Measurements from ENCODE around the gene HMG20B. TPM values are rescaled to one million over a fixed set of nuclear protein-coding genes. Genes with fewer than 3 reads are reported as not detected.

HMG20B gene
- total RNA-seq, 1 donor from 2014 or later = 135 TPM

GRCh38 chr19:3605361-3605760 is 32.6 kb downstream of the HMG20B start:
- H3K4me3 ChIP-seq (ENCODE audit: low read depth, low read length) = no peak overlapping the region
- DNase-seq (ENCODE audit: low read depth) = no peak
- no peak for TF ChIP-seq CTCF (conservative IDR thresholded peaks at IDR 0.05; ENCODE audit: low read depth, low read length)

GRCh38 chr19:3605770-3606169 is 33.0 kb downstream of the HMG20B start:
- no peak overlapping the region for H3K4me3 ChIP-seq (ENCODE audit: low read depth, low read length)
- TF ChIP-seq CTCF (conservative IDR thresholded peaks at IDR 0.05; ENCODE audit: low read depth, low read length) = no peak
- no peak for DNase-seq (ENCODE audit: low read depth)

DNA sequence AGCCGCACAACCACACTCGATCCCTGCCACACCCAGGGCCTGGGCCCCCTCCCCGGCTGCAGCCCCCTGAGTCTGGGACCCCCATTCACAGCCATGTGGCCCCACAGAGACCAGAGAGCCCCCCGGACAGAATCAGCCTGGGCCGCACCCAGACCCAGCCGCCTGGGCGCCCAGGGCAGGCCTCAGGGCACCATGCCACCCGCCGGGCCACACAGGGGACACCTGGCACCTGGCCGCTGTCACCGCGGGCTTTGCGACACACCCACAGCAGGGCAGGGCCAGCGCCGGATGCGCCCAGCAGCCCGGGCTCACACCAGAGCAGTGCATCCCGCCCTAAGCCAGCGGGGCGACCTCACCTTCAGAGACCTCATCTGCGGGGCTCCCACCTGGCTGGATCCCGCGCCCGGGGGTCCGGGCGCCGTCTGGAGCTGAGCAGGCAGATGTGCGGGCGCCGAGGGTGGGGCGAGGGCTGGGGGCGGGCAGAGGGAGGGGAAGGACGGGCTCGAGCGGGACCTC is 33.5 kb downstream of the HMG20B start:
- peak overlapping the region; percentile 42 for H3K4me3 ChIP-seq (ENCODE audit: low read depth, low read length)
- no peak for TF ChIP-seq CTCF (conservative IDR thresholded peaks at IDR 0.05; ENCODE audit: low read depth, low read length)

GRCh38 chr19:3606690-3607289 is 34.0 kb downstream of the HMG20B start, which contains the start of gene TBXA2R:
TBXA2R (minus strand) TSS chr19:3606875; CDS start chr19:3600634, 6,241 bp downstream.
- H3K4me3 ChIP-seq (ENCODE audit: low read depth, low read length) = peak within 1 kb of the TSS; percentile 42
- no peak for DNase-seq (ENCODE audit: low read depth)
- TF ChIP-seq CTCF (conservative IDR thresholded peaks at IDR 0.05; ENCODE audit: low read depth, low read length) = no peak

More for the DNA sequence above, 33.5 kb downstream of the HMG20B start:
- no peak for DNase-seq (ENCODE audit: low read depth)

DNA sequence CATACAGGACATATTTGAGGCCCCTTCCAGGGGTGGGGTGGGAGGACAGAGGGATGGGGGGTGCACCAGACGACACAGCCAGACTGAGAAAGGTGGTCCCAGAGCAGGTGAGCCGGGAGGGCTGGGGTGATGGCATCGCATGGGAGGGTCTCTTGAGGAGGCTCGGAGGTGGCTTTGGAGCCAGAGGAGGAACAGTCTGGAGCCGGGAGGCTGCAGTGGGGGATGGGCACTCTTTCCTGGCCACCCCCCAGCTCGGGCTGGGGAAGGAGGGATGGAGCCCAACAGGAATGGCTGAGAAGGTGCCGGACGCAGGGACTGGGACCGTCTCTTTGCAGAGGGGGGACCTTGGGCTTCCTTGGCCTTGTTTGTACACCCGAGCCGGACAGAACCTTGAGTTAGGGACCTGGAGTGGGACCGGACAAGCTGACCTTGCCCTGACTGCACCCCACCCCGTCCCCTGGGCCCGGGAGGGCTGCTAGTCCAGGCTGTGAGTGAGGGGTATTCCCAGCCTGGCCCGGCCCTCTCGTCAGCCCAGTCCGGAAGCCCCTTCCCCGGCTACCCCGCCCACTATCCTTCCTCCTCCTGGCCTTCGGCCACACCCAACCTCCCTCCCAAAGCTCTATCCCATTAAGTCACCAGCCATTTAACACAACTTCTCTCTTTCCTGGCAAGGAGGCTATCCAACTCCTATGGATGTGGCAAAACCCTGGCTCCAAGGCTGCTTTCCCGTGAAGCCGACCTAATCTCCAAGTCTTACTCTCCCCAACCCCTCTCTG is 34.7 kb downstream of the HMG20B start:
- H3K4me3 ChIP-seq (ENCODE audit: low read depth, low read length) = peak overlapping the region; percentile 42
- no peak for DNase-seq (ENCODE audit: low read depth)
- no peak for TF ChIP-seq CTCF (conservative IDR thresholded peaks at IDR 0.05; ENCODE audit: low read depth, low read length)

DNA sequence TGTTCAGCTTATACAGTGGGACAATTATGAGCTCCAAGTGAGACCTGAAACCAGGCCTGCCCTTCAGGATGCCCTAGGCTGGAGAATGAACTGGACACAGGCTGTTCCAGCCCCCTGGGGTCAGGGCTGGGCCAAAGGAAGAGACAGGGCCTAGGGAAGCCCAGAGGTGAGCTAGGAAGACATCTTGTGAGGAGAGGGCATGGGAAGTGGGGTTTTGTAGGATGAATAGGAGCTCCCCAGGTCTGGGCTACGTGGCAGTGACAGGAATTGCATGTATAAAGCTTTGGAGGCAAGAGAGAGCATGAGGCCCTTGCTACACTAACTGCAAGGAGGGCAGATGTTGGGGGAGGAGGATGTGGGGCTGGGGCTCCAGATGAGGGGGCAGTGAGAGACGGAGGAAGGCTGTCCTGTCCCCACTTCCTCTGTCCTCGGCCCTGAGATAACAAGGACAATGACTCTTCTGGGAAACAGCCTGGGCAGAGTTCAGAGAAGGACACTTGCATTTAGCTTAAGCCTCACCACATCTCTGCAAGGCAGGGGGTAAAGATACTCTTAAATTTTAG is 35.4 kb downstream of the HMG20B start:
- DNase-seq (ENCODE audit: low read depth) = no peak
- TF ChIP-seq CTCF (conservative IDR thresholded peaks at IDR 0.05; ENCODE audit: low read depth, low read length) = no peak
- no peak overlapping the region for H3K4me3 ChIP-seq (ENCODE audit: low read depth, low read length)
